GM19452 (cell line): ENCODE results near the gene NEK2.

Experiments
- ATAC-seq: cut with Tn5 transposase; IDR thresholded peaks from one replicate; pipeline ENCODE4 v1.9.1; 2021; ENCODE audit not compliant: unreplicated experiment

NEK2 gene

GRCh38 chr1:211612786-211613107 is 62.7 kb downstream of the NEK2 start:
- no peak for ATAC-seq
